IPS-11a (cell line): Measurements from ENCODE around the gene ZNRF2.
"Not testable (repeated sequence)": the region's sequence is repeated elsewhere in the genome, so short reads cannot be mapped to it uniquely, and the experiment has no call there.

Experiments
- H3K4me3 ChIP-seq: one replicate; pipeline ENCODE4 v1.5.1; 2013; ENCODE audit warnings: low read depth, low read length, control low read depth

ZNRF2 gene

GRCh38 chr7:30353532-30353931 lies 69.1 kb downstream of the ZNRF2 start:
- no peak overlapping the region for H3K4me3 ChIP-seq

- no peak overlapping the region for H3K4me3 ChIP-seq
Measured at GRCh38 chr7:30353932-30354607, 69.7 kb downstream of the ZNRF2 start.

DNA sequence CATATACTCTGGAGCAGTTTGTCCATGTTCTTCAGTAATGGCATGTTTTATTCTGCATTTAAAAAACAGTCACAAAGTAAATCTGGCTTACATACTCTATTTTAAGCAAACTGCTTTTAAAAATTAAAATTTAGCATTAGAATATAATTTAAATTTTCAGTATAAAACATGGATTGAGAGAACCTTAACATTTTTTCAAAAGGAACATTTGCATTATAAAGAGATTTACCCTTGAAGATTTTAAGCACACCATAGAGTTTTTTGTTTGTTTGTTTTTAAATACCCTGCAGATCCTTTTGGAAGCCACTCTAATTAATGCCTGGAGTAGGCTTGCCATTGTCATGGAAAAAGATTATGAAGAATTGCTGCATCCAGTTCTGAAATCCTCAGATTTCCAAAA lies 70.4 kb downstream of the ZNRF2 start:
- no peak overlapping the region for H3K4me3 ChIP-seq

GRCh38 chr7:30359957-30360356 lies 75.6 kb downstream of the ZNRF2 start:
- no peak overlapping the region for H3K4me3 ChIP-seq

DNA sequence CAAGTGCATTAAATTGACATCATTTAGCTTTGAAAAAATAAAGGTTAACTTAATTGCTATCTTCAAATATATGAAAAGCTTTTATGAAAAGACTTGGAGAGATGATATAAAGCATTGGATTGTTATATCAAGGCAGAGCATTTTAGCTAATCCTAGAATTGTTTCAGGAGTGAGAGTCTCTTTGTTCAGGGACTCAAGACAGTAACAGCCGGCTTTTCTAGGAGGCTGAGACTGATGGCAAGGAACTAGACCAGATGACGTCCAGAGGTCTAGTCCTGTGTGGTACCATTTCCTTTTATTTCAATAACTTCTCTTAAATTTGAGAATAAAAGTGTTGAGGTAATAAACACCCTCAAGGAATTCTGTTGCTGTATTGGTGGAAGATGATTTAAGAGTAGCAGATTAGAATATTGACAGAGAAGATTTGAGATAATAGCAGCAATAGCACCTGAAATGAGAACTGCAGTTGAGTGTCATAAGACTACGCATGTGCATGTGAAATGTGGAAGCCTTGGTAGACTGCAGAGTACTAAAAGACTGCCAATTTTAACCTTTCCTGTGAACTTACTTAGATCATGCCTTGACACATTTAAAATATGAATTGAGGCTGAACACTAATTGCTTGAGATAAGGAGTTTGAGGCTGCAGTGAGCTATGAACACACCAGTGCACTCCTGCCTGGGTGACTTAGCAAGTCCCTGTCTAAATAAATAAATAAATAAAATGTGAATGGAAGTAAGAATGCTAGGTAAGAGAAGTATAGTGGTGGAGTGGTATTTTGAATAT lies 79.6 kb downstream of the ZNRF2 start:
- H3K4me3 ChIP-seq, result no peak overlapping the region

DNA sequence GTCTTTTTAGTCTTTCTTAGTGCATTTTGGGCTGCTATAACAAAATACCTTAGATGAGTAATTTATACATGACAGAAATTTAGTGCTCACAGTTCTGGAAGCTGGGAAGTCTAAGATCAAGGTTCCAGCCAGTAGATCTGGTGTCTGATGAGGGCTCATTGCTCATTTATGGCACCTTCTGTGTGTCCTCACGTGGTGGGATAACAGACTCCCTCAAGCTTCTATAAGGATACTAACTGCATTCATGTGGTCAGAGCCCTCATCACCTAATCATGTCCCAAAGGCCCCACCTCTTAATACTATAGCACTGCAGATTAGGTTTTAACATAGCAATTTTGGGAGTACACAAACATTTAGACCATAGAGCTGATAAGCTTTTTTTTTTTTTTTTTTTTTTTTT lies 80.4 kb downstream of the ZNRF2 start:
- no peak overlapping the region for H3K4me3 ChIP-seq

- no peak overlapping the region for H3K4me3 ChIP-seq
Measured at GRCh38 chr7:30365621-30366020, 81.2 kb downstream of the ZNRF2 start.

DNA sequence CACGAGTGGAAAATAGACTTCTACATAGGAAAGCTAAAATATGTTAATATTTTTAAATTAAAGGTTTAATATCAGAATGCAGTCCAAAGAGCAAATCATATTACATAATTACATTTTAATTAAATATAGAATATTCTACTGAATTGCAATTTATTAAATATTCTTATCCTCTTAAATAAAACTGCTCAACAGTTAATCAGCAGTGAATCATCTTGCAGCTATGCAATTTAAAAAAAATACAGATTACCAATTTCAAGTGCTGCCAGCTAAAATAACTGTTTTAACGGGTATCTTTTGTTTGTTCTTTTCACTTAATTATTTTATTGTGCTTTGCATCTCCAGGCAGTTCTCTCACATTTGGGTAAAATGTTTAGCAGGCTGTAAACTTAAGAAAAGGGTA lies 82.2 kb downstream of the ZNRF2 start:
- no peak overlapping the region for H3K4me3 ChIP-seq

DNA sequence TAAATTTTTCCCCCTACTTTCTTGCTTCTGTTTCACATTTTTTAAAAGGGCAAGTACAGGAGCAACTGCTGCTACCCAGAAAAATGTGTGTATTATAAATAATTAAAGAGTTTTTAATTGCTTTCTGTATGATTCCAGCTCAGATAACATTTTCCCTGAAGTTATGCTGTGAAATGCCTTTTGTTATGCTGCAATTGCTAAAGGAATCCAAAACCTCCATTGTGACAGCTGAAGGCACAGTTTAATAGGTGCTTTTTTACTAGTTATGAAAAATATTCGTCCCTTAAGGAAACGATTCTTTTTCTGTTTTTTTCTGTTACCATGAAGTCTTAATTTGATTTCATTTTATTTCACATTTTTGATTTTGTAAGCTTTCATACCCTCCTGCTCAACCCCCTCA lies 83.2 kb downstream of the ZNRF2 start:
- no peak overlapping the region for H3K4me3 ChIP-seq

DNA sequence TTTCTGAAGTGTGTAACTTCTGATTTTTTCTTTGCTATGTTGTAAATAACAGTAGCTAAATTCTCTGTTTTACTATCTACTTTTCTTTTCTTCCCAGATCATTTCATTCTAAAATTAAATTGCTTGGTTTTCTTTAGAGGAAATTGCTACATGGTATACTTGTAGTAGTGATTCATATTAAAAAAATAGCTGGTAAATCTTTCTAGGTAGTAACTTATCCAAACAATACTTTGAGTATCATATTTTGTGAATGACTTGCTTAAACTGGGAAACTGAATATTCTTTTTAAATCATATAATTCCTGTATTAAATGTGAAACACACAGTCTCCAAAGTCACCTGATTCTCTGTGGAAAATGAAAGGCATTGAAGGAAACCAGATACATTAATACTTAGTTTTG lies 85.5 kb downstream of the ZNRF2 start:
- H3K4me3 ChIP-seq, result no peak overlapping the region

GRCh38 chr7:30371321-30371720 lies 86.9 kb downstream of the ZNRF2 start:
- H3K4me3 ChIP-seq, result no peak overlapping the region

GRCh38 chr7:30378275-30378674 lies 93.9 kb downstream of the ZNRF2 start:
- H3K4me3 ChIP-seq, result no peak overlapping the region

DNA sequence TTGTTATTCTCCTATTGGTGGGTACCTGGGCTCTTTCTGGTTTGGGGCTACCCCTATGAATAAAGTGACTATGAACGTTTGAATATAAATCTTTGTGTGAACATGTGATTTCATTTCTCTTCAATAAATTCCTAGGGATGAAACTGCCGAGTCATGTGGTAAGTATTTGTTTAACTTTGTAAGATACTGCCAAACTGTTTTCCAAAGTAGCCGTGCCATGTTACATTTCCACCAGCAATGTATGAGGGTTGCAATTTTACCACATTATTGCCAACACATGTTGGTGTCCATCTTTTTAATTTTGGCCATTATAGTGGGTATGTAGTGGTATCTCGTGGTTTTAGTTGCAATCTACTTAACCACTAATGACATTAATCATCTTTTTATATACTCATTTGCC lies 94.7 kb downstream of the ZNRF2 start:
- H3K4me3 ChIP-seq, result no peak overlapping the region

DNA sequence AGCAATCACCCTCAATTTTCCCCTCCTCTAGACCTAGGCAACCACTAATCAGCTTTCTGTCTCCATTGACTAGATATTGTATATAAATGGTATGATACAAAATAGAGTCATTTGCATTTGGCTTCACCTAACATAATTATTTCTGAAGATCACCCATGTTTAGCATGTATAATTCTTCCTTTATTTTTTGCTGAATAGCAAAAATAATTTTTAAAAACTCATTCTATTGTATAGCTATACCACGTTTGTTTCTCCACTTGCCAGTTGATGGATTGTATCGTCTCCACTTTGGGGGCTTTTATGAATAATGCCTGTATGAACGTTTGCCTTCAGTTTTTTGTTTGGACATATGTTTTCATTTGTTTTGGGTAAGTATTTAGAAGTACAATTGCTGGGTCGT lies 95.3 kb downstream of the ZNRF2 start:
- no peak overlapping the region for H3K4me3 ChIP-seq

DNA sequence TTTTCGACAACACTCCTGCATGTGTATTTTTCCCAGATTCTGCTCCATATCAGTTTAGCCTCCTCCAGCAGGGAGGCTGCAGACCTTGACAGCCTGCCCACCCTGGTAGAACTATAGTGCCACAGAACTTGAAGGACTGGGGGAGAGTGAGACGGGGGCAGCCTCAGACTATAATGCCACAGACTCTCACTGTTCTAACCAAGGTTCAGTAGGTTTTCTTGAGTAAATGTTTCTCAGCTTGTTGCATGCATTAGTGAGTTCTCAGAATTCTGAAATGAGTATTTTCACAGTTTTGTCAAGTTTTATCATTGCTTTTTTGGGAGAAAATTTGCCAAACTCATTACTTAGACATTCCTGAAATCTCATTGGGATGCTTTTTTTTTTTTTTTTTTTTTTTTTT lies 95.9 kb downstream of the ZNRF2 start:
- no peak overlapping the region for H3K4me3 ChIP-seq

GRCh38 chr7:30380824-30381223 lies 96.4 kb downstream of the ZNRF2 start:
- H3K4me3 ChIP-seq, result not testable (repeated sequence)

DNA sequence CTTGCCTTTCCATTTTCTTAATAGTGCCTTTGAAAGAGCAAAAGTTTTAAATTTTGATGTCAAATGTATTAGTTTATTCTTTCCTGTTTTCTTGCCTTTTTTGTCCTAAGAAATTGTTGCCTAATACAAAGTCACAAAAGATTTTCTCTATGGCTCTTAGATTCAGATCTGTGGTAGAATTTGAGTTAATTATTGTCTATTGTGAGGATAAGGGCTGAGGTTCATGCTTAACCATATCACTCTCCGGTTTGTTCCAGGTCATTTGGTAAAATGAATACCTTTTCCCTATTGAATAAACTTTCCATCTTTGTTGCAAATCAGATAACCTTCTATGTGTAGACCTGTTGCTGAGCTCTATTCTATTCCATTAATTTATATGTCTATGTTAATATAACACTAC lies 98.2 kb downstream of the ZNRF2 start:
- no peak overlapping the region for H3K4me3 ChIP-seq

DNA sequence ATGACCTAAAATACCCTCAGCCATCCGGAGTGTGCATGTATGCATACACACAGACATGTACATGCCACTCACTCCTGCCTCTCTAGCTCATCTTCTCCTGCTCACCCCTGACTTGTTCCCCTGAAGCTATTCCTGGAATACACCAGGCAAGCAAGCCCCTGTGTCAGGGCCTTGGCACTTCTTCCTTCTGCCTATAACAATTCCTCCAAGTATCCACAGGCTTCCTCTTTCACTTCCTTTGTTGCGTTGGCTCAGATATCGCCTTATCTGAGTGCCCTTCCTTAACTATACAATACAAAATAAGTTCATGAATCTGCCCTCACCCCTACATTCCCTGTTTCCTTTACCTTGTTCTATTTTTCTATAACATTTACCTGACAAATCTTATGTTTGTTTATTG lies 105.4 kb downstream of the ZNRF2 start:
- no peak overlapping the region for H3K4me3 ChIP-seq

DNA sequence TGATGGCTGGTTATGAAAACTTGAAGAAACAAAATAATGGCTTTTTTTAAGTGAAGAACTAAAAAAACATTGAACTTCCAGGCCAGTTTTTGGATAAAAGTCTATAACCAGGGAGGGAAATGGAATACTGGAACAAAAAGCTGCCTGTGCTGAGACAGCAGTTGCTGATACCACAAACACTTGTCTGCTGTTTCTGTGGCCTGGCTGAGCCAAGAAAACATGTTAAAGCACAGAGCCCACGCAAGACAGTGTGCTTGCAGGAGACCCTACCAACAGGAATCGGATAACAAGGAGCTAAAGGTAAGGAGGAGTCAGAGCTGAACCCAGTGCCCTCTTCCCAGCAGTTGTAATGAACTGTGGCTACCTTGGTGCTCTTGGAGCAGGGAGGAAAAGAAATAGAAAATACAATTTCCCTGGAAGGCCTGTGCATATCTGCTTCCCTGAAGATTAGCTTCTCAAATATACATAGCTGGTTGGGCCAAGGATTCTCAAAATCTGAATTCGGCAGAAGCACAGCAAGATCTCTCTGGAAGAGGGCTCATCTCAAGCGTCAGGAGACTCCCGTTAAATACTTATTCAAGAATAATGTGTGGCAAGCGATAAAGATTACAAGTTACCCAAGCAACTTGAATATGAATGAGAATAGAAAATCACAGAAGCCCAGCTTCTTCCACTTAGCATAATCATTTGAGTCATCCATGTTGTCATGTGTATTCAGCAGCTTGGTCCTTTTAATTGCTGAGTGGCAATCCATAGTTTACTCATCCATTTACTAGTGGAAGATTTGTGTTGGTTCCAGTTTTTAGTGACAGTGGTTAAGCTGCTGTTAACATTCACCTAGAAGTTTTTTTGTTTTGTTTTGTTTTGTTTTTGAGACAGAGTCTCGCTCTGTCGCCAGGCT lies 106.6 kb downstream of the ZNRF2 start:
- no peak overlapping the region for H3K4me3 ChIP-seq

- no peak overlapping the region for H3K4me3 ChIP-seq
Measured at GRCh38 chr7:30391806-30392205, 107.4 kb downstream of the ZNRF2 start.

- no peak overlapping the region for H3K4me3 ChIP-seq
Measured at GRCh38 chr7:30395676-30396075, 111.3 kb downstream of the ZNRF2 start.

- H3K4me3 ChIP-seq, result no peak overlapping the region
Measured at GRCh38 chr7:30396389-30396788, 112.0 kb downstream of the ZNRF2 start.
